ENCODE measurements around the gene TP53AIP1. TPM values are rescaled to one million over a fixed set of nuclear protein-coding genes. Genes with fewer than 3 reads are reported as not detected.

The TP53AIP1 gene
- total RNA-seq, 1 experiment from 2014 or later, result not detected

DNA sequence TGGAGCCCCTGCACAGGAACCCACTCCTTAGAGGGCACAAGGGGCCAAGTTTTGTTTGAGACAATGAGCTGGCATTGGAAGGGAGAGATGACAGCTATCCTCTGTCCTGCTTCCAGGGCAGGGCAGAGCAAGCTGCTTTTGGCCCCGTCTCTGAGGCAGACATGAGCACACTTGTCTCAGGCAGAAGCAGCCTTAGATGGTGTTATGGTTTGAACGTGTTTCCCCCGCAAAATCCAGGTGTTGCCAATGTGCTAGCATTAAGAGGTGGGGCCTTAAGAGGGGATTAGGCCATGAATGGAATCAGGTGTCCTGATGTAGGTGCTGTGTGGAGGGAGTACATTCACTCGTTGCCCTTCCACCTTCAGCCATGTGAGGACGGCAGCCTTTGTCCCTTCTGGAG lies 2.5 kb downstream of the TP53AIP1 start:
- no peak overlapping the region for H3K4me2 ChIP-seq (ENCODE audit: insufficient read depth, insufficient read length, low read length)
- DNase-seq, result no peak
- WGBS (ENCODE audit: extremely low coverage, insufficient read length, low lambda C conversion rate), result no CpG with 5 or more reads among the region's 5 CpGs
- no peak overlapping the region for H2BK120ac ChIP-seq (ENCODE audit: low read depth, low read length, poor library complexity, severe bottlenecking)
- Mint-ChIP-seq H3K36me3 (ENCODE audit: insufficient read depth in 1 of 3, low read depth in 3 of 3) (no peaks in the 10 kb centered on the region), H3K27me3 (ENCODE audit: low read depth) (peaks cover 30% of the 10 kb centered on the region), H3K4me3 (no peak overlapping the region), H3K9me3 (no peaks in the 10 kb centered on the region; a peak in 1 of 5 replicates), H3K4me1 (peaks cover 24 to 31% of the 10 kb centered on the region in 2 experiments), H3K27ac (no peak overlapping the region)
- H2AFZ ChIP-seq (ENCODE audit: low read length), result no peak overlapping the region
- no peak overlapping the region for H2BK15ac ChIP-seq (ENCODE audit: low read depth, low read length)
- H3K4ac ChIP-seq (ENCODE audit: low read depth, low read length), result no peak overlapping the region
- H3K9ac ChIP-seq (ENCODE audit: extremely low read depth, insufficient read length, low read length), result no peak overlapping the region
- no peak overlapping the region for H4K8ac ChIP-seq (replicated peaks; ENCODE audit: insufficient read length, low read depth, low read length)
- H3K14ac ChIP-seq (ENCODE audit: insufficient read depth, low read length), result peak overlapping the region; percentile 35; the same call in 1 of the 2 replicates
- no peaks in the 10 kb centered on the region for H3K79me2 ChIP-seq (ENCODE audit: insufficient read depth, low read length)
- H3K27ac ChIP-seq (ENCODE audit: insufficient read length, low read depth, low read length), result no peak overlapping the region
- H3K56ac ChIP-seq (ENCODE audit: insufficient read length, low read depth, low read length), result no peak overlapping the region
- no peaks in the 10 kb centered on the region for H3K79me1 ChIP-seq (ENCODE audit: insufficient read depth, low read depth, low read length, poor library complexity, severe bottlenecking)
- H3K18ac ChIP-seq (ENCODE audit: insufficient read length, low read depth, low read length), result peak overlapping the region; percentile 46
- no peak overlapping the region for H4K5ac ChIP-seq (ENCODE audit: insufficient read length, low read depth, low read length)
- no peak overlapping the region for H2BK5ac ChIP-seq (ENCODE audit: insufficient read length, low read length)
- no peak overlapping the region for H2AK5ac ChIP-seq (ENCODE audit: insufficient read length, low read length)
- TF ChIP-seq, protein P1, sequence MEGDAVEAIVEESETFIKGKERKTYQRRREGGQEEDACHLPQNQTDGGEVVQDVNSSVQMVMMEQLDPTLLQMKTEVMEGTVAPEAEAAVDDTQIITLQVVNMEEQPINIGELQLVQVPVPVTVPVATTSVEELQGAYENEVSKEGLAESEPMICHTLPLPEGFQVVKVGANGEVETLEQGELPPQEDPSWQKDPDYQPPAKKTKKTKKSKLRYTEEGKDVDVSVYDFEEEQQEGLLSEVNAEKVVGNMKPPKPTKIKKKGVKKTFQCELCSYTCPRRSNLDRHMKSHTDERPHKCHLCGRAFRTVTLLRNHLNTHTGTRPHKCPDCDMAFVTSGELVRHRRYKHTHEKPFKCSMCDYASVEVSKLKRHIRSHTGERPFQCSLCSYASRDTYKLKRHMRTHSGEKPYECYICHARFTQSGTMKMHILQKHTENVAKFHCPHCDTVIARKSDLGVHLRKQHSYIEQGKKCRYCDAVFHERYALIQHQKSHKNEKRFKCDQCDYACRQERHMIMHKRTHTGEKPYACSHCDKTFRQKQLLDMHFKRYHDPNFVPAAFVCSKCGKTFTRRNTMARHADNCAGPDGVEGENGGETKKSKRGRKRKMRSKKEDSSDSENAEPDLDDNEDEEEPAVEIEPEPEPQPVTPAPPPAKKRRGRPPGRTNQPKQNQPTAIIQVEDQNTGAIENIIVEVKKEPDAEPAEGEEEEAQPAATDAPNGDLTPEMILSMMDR (conservative IDR thresholded peaks at IDR 0.05), result no peak
- no peaks in the 10 kb centered on the region for H4K20me1 ChIP-seq (ENCODE audit: control insufficient read depth, insufficient read depth, insufficient read length)
- no peaks in the 10 kb centered on the region for H3K9me3 ChIP-seq (ENCODE audit: control insufficient read depth, low read depth, low read length)
- H4K91ac ChIP-seq (ENCODE audit: insufficient read length, low read depth, low read length), result no peak overlapping the region
- peaks cover 2% of the 10 kb centered on the region; the same call in 1 of the 2 replicates for H3K27me3 ChIP-seq (ENCODE audit: insufficient read depth, low read length)
- H3K23me2 ChIP-seq (ENCODE audit: insufficient read length, low read depth, low read length, poor library complexity, severe bottlenecking), result no peaks in the 10 kb centered on the region
- H3T11ph ChIP-seq (ENCODE audit: low read length), result no peak overlapping the region
- H3K23ac ChIP-seq (ENCODE audit: insufficient read length, low read depth, low read length), result no peak overlapping the region
- no peak overlapping the region for H2BK20ac ChIP-seq (ENCODE audit: low read depth, low read length, poor library complexity, severe bottlenecking)
- no peak overlapping the region for H2BK12ac ChIP-seq (ENCODE audit: insufficient read length, low read depth, low read length)
- H3K4me1 ChIP-seq (ENCODE audit: insufficient read depth, low read length), result no peaks in the 10 kb centered on the region; the same call in 1 of the 2 replicates
